ENCODE measurements around the gene RNF103.

Gene RNF103

DNA sequence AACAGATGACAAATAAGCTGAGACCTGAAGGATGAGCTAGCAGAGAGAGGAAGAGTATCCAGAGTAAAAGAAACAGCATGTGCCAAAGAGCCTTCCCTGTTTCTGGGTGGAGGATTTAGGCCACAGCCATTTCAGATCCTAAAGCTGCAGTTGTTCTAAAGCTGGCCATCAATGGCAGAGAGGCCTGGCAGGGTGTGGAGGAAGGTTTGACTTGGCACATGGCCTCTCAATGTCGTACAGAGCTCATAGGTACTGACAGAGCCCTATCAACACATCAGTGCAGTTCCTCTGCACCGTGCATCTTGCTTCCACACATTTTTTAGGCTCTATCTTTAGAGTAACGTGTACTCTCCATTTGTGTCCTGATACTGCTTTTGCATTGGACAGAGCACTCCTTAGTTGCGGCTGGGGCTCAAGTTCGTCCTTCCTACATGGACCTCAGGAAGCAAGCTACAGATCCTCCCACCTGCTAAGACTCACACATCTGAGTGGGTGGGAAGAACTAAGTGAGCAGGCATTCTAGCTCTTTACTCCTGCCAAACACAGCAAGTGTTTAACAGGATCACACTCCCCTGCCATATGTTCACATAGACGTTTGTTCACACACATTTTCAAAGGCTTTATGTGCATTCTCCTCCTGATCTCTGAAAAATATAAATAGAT lies 57.4 kb downstream of the RNF103 start:
- DNase-seq (ENCODE audit: low read depth) = no peak
- TF ChIP-seq, protein P1, sequence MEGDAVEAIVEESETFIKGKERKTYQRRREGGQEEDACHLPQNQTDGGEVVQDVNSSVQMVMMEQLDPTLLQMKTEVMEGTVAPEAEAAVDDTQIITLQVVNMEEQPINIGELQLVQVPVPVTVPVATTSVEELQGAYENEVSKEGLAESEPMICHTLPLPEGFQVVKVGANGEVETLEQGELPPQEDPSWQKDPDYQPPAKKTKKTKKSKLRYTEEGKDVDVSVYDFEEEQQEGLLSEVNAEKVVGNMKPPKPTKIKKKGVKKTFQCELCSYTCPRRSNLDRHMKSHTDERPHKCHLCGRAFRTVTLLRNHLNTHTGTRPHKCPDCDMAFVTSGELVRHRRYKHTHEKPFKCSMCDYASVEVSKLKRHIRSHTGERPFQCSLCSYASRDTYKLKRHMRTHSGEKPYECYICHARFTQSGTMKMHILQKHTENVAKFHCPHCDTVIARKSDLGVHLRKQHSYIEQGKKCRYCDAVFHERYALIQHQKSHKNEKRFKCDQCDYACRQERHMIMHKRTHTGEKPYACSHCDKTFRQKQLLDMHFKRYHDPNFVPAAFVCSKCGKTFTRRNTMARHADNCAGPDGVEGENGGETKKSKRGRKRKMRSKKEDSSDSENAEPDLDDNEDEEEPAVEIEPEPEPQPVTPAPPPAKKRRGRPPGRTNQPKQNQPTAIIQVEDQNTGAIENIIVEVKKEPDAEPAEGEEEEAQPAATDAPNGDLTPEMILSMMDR (IDR thresholded peaks at IDR 0.05; ENCODE audit: low read depth, low read length) = no peak
- TF ChIP-seq, protein P2, sequence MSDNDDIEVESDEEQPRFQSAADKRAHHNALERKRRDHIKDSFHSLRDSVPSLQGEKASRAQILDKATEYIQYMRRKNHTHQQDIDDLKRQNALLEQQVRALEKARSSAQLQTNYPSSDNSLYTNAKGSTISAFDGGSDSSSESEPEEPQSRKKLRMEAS (IDR thresholded peaks at IDR 0.05; ENCODE audit: low read depth, low read length) = no peak

GRCh38 chr2:86563650-86564061 lies 60.0 kb downstream of the RNF103 start:
- peak overlapping the region; percentile 93 for H3K4me3 ChIP-seq (ENCODE audit: low read depth, low read length)
- TF ChIP-seq, protein P2 (IDR thresholded peaks at IDR 0.05; ENCODE audit: low read depth, low read length) = no peak
- TF ChIP-seq POLR2A (IDR thresholded peaks at IDR 0.05; ENCODE audit: extremely low read depth, insufficient read length) = no peak
- no peak for TF ChIP-seq MYC (IDR thresholded peaks at IDR 0.05; ENCODE audit: low read depth, low read length)
- TF ChIP-seq, protein P1 (IDR thresholded peaks at IDR 0.05; ENCODE audit: low read depth, low read length) = no peak
- no peak for DNase-seq (ENCODE audit: low read depth)

More for the DNA sequence above, 57.4 kb downstream of the RNF103 start:
- no peak overlapping the region for H3K4me3 ChIP-seq (ENCODE audit: low read depth, low read length)

DNA sequence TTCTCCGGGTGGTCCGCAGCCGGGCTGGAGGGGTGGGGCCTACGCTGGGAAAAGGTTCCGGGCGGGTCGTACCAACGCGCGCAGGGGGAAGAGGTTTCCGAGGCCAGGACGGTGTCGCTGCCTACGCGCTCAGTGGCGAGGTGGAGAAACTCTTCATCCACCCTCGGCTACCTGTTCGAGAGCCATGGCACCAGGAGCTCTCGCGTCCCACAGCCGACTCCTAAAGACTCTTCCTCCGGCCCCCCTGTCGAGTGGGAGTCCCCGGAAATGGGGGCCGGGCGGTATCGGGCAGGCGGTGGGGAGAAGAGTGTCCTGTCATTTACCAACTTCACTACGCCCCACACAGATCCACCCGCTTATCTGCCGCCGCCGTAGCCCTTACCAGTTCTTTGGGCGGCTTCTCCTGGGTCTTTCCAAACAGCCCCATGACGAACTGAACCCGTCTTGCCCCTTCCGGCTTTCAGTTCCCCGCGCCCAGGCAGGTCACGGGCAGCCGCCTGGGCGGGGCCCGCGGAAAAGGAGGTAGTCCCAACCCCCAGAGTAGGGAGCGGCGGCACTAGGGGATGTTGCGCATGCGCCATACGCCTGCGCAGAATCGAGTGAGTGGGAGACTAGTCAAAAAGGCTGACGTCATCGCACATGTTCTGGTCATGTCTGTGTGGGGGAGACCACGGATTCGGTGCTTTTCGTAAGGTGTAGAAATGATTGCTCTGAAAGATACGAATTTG lies 60.6 kb downstream of the RNF103 start, which contains the start of gene CHMP3:
Gene CHMP3, minus strand, starts transcription at position 522 of the 728 bp plus-strand sequence. Its CDS starts 95 bp downstream, at position 427.
- TF ChIP-seq, protein P2 (IDR thresholded peaks at IDR 0.05; ENCODE audit: low read depth, low read length) = peak; percentile 97
- TF ChIP-seq, protein P1 (IDR thresholded peaks at IDR 0.05; ENCODE audit: low read depth, low read length) = no peak
- TF ChIP-seq POLR2A (IDR thresholded peaks at IDR 0.05; ENCODE audit: extremely low read depth, insufficient read length) = peak; percentile 56
- peak; percentile 88 for TF ChIP-seq MYC (IDR thresholded peaks at IDR 0.05; ENCODE audit: low read depth, low read length)
- peak within 1 kb of the TSS; percentile 93 for H3K4me3 ChIP-seq (ENCODE audit: low read depth, low read length)
- DNase-seq (ENCODE audit: low read depth) = peak; percentile 97

DNA sequence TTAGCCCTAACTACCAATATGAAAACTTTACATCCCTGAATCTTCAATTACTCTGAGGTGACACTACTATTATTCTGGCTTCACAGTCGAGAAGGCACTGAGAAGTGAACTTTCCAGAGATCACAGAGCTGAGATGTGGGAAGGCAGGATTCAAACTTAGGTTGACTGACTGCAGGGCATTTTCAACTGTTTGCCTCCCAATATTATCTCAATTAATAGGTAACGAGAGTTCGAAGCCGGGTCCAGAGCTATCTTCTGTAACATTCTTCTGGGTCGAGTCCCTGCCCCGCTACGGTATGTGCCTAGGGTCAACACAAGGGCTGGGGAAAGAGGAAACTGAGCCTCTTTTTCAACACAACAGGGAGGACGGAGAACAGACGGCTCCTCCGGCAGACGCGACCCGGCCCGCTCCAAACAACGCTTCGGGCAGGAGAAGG lies 61.2 kb downstream of the RNF103 start:
- no peak for DNase-seq (ENCODE audit: low read depth)
- TF ChIP-seq, protein P1 (IDR thresholded peaks at IDR 0.05; ENCODE audit: low read depth, low read length) = no peak
- TF ChIP-seq POLR2A (IDR thresholded peaks at IDR 0.05; ENCODE audit: extremely low read depth, insufficient read length) (no peak), MYC (IDR thresholded peaks at IDR 0.05; ENCODE audit: low read depth, low read length) (no peak)
- TF ChIP-seq, protein P2 (IDR thresholded peaks at IDR 0.05; ENCODE audit: low read depth, low read length) = no peak
- peak overlapping the region; percentile 93 for H3K4me3 ChIP-seq (ENCODE audit: low read depth, low read length)

DNA sequence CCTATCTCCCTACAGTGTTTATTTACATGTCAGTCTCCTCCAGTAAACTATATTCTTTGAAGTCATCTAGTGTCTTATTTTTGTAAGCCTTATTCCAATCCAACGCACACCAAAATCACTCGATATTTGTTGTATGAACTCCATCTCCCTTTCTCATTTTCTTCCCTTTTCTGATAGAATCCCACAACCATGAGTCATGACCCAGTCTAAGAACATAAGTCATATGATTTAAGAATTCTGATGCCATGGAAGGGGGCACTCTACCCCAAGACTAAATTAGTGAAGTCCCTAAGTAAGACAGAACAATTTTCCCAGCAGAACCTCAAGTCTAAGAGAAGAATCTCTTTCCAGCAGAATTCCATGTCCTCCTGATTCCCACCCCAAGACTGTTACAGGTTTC lies 65.8 kb downstream of the RNF103 start:
- TF ChIP-seq POLR2A (IDR thresholded peaks at IDR 0.05; ENCODE audit: extremely low read depth, insufficient read length) = no peak
- TF ChIP-seq, protein P1 (IDR thresholded peaks at IDR 0.05; ENCODE audit: low read depth, low read length) = no peak
- no peak overlapping the region for H3K4me3 ChIP-seq (ENCODE audit: low read depth, low read length)
- DNase-seq (ENCODE audit: low read depth) = peak; percentile 9
